ENCODE results near the gene MYCL.

MYCL gene

DNA sequence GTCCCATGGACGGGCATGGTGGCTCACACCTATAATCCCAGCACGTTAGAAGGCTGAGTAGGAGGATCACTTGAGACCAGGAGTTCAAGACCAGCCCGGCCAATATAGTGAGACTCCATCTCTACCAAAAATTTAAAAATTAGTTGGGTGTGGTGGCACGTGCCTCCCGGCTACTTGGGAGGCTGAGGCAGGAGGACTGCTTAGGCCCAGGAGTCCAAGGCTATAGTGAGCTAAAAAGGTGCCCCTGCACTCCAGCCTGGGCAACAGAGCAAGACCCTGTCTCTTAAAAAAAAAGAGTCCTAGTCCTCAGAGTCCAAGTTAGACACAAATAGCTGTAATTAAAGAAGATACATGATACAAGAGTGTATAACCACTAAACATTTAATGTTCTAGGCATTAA is 38.5 kb downstream of the MYCL start:
- H3K27ac Mint-ChIP-seq, result no peak overlapping the region
- no peaks in the 10 kb centered on the region for H3K27me3 Mint-ChIP-seq
- no peaks in the 10 kb centered on the region for H3K9me3 Mint-ChIP-seq
- peaks cover 30% of the 10 kb centered on the region for H3K36me3 Mint-ChIP-seq (ENCODE audit: low read depth)
- no peak overlapping the region for H3K4me3 Mint-ChIP-seq
- H3K4me1 Mint-ChIP-seq (ENCODE audit: low read depth), result peaks cover 17% of the 10 kb centered on the region
- intact Hi-C loops (cut with micrococcal nuclease), result no loop called here

DNA sequence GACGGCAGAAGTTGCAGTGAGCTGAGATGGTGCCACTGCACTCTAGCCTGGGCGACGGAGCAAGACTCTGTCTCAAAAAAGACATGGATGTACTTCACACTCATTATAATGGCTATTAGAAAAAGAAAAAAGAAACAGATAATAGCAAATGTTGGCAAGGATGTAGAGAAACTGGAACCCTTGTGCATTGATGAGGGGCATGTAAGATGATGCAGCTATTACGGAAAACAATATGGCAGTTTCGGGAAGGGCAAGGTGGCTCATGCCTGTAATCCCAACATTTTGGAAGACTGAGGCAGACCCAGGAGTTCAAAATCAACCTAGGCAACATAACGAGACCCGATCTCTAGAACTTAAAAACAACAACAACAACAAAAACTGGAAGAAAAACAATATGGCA is 40.7 kb downstream of the MYCL start:
- Mint-ChIP-seq H3K27me3 (no peaks in the 10 kb centered on the region), H3K4me3 (no peak overlapping the region), H3K27ac (no peak overlapping the region), H3K36me3 (ENCODE audit: low read depth) (peaks cover 38% of the 10 kb centered on the region), H3K4me1 (ENCODE audit: low read depth) (peaks cover 21% of the 10 kb centered on the region), H3K9me3 (no peaks in the 10 kb centered on the region)
- intact Hi-C loops (cut with micrococcal nuclease), result no loop called here

DNA sequence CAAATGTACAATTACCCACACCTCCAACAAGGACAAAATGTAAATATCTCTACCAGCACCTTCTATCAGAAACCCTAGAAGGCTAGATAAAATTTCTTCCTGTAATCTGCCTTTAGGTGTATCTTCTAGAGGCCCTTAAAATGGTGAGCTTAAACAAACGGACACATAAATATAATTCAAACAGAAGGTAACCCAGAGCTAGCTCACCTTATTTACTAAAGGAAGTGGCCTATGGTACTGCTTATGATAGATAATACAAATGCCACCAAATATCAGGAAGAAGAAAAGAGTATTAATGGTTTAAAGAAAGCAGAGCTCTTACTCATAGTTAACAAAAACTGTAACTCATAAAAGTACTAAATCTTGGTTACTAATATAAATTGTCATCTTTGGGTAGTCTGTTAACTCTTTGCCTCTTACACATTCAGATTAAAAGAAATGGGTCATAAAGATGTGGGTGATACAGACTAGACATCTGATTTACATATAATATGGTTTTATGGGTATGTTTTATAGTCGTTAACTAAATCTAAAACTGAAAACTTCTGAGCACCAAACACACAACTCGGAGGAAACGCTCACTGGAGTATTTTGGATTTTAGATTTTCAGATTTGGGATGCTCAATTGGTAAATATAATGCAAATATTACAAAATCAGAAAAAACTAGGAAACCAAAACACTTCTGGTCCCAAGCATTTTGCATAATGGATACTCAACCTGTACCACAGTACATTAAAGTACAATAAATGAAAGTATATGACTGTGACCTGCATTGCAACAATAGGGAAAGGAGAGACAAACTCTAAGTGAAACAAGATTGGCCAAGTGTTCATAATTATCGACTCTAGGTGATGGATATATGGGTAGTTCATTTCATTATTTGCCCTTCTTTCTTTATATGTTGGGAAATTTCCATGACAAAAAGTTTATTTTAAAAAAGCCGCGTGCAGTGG is 41.6 kb downstream of the MYCL start:
- H3K36me3 Mint-ChIP-seq (ENCODE audit: low read depth), result peaks cover 47% of the 10 kb centered on the region
- no peak overlapping the region for H3K4me3 Mint-ChIP-seq
- no peaks in the 10 kb centered on the region for H3K9me3 Mint-ChIP-seq
- H3K27me3 Mint-ChIP-seq, result no peaks in the 10 kb centered on the region
- intact Hi-C loops (cut with micrococcal nuclease), result no loop called here
- H3K27ac Mint-ChIP-seq, result no peak overlapping the region
- peaks cover 13% of the 10 kb centered on the region for H3K4me1 Mint-ChIP-seq (ENCODE audit: low read depth)

DNA sequence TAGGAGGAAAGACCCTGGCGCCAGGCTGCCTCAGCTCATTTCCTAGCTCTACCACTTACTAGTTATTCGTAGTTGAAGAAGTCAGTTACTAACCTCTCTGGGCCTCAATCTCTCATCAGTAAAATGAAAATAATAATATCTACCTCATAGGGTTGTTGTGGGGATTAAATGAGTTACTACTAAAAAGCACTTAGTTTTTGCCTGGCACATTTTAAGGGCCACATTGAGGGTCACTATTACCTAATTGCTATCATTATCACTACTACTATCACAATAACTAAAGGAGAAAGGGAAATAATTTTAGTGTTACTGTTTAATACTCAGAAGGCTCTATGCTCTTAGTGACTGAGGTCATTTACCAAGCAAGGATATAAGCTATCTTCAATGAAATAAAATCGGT is 43.4 kb downstream of the MYCL start:
- Mint-ChIP-seq H3K9me3 (no peaks in the 10 kb centered on the region), H3K27ac (no peak overlapping the region), H3K27me3 (no peaks in the 10 kb centered on the region), H3K4me1 (ENCODE audit: low read depth) (peaks cover 5% of the 10 kb centered on the region), H3K36me3 (ENCODE audit: low read depth) (peaks cover 42% of the 10 kb centered on the region), H3K4me3 (no peak overlapping the region)
- intact Hi-C loops (cut with micrococcal nuclease), result no loop called here

DNA sequence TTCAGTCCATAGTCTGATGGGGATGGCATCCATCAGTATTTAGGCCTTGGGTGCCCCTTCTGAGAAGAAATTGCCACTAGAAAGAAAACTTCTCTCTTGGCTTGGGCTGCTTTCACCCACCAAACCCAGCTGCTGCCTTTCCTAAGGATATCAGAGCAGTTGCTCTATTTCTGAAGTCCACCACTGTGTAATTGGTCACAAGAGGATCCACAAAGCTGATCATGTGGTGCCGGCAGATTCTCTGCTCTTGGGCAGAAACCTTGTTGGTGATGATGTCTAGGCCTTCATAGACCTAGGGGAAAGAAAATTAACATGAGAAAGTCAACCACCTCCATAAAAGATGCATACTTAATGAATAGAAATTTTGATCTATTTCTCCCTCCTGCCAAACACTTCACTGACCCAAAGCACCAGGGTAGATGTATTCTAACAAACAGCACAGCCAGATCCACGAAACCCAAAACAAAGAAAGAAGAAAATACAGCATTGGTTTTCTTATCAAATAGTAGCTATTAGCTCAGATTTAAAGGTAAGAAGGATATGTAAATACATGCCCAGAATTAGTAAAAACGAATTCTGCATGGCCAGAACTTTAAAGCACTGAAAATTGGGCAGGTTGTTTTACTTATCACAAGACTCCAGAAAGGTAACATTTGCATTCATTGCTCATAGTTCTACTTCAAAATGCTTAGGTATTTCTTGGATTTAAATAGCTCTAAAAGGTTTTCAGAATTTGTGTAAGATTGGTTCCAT is 44.4 kb downstream of the MYCL start:
- Mint-ChIP-seq H3K27ac (no peak overlapping the region), H3K27me3 (no peaks in the 10 kb centered on the region), H3K36me3 (ENCODE audit: low read depth) (peaks cover 47% of the 10 kb centered on the region), H3K4me1 (ENCODE audit: low read depth) (peaks cover 13% of the 10 kb centered on the region), H3K9me3 (no peaks in the 10 kb centered on the region), H3K4me3 (no peak overlapping the region)
- intact Hi-C loops (cut with micrococcal nuclease), result no loop called here

DNA sequence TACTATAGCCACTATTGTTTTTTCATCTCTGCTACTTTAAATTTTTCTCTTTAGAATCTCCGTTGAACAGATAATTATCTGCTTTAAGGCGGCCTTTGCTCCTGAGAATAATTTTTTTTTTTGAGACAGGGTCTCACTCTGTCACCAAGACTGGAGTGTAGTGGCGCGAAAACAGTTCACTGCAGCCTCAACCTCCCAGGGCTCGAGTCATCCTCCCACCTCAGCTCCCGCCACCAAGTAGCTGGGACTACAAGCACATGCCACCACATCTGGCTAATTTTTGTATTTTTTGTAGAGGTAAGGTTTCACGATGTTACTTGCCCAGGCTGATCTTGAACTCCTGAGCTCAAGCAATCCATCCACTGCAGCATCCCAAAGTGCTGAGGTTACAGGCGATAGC is 47.0 kb downstream of the MYCL start:
- intact Hi-C loops (cut with micrococcal nuclease), result no loop called here
- H3K9me3 Mint-ChIP-seq, result no peaks in the 10 kb centered on the region
- H3K36me3 Mint-ChIP-seq (ENCODE audit: low read depth), result peaks cover 44% of the 10 kb centered on the region
- H3K4me3 Mint-ChIP-seq, result no peak overlapping the region
- H3K27ac Mint-ChIP-seq, result no peak overlapping the region
- peaks cover 21% of the 10 kb centered on the region for H3K4me1 Mint-ChIP-seq (ENCODE audit: low read depth)
- H3K27me3 Mint-ChIP-seq, result no peaks in the 10 kb centered on the region

DNA sequence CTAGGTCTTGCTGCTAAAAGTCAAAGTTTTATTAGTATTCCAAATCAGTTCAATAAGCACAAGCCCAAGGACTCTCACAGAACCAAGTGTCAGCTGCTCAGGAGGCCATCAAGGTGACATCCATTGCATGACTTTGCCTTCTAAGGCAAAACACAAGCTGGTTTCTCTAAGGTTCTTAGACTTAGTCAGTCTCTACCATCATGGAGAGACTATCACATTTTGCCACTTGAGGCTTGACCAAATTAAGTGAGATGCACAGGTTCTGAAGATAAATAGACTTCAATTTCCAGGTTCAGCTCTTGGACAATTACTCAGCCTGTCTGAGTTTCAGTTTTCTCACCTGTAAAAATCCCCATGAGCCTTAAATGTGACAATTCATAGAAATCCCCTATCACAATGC is 47.4 kb downstream of the MYCL start:
- intact Hi-C loops (cut with micrococcal nuclease), result no loop called here
- Mint-ChIP-seq H3K9me3 (no peaks in the 10 kb centered on the region), H3K4me3 (no peak overlapping the region), H3K27me3 (no peaks in the 10 kb centered on the region), H3K36me3 (ENCODE audit: low read depth) (peaks cover 48% of the 10 kb centered on the region), H3K27ac (no peak overlapping the region), H3K4me1 (ENCODE audit: low read depth) (peaks cover 21% of the 10 kb centered on the region)

DNA sequence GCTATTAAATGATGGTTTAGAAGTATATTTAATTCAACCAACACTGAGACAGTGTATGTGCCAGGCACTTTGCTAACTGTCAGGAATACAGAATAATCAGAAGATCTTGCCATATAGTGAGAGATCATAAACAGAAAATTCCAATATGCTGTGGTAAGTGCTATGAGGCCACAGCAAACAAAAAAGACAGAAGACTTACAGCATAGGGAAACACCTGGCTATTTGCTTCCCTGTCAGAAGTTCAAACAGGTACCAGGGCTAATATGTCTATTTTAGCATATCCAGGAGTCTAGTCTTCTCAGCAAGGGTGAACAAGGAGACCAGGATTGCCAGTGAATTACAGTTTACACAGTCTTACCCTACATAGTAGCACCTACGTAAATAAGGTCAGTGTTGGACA is 48.8 kb downstream of the MYCL start:
- Mint-ChIP-seq H3K27ac (no peak overlapping the region), H3K36me3 (ENCODE audit: low read depth) (peaks cover 63% of the 10 kb centered on the region), H3K4me3 (no peak overlapping the region), H3K27me3 (no peaks in the 10 kb centered on the region), H3K4me1 (ENCODE audit: low read depth) (peaks cover 21% of the 10 kb centered on the region), H3K9me3 (no peaks in the 10 kb centered on the region)
- intact Hi-C loops (cut with micrococcal nuclease), result no loop called here

DNA sequence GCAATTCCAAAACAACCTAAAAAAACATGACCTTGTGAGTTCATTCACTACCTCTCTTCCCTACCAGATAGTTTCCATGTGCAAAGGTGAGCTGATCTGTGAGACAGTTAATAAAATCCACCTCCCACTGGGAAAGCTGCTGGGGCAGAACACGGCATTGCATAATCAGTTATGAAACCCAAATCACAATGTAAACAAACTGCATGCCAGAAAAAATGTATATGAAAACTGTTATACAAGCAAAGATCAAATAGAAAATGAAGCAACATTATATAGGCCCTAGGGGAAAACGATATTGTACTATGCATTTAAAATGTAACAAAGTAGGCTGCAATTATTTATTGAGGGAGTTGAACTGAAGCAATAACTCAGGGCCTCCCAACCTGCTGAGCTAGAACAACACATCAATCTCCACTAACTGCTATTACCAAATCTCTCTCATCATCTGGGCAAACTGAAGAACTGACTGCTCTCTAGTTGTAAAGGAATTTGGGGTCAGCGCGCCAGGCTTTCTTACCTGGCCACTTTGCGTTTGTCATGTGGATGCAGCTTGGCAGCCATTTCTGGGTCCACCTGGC is 49.4 kb downstream of the MYCL start:
- H3K27ac Mint-ChIP-seq, result no peak overlapping the region
- peaks cover 65% of the 10 kb centered on the region for H3K36me3 Mint-ChIP-seq (ENCODE audit: low read depth)
- H3K4me3 Mint-ChIP-seq, result no peak overlapping the region
- H3K4me1 Mint-ChIP-seq (ENCODE audit: low read depth), result peaks cover 19% of the 10 kb centered on the region
- no peaks in the 10 kb centered on the region for H3K9me3 Mint-ChIP-seq
- intact Hi-C loops (cut with micrococcal nuclease), result no loop called here
- no peaks in the 10 kb centered on the region for H3K27me3 Mint-ChIP-seq

DNA sequence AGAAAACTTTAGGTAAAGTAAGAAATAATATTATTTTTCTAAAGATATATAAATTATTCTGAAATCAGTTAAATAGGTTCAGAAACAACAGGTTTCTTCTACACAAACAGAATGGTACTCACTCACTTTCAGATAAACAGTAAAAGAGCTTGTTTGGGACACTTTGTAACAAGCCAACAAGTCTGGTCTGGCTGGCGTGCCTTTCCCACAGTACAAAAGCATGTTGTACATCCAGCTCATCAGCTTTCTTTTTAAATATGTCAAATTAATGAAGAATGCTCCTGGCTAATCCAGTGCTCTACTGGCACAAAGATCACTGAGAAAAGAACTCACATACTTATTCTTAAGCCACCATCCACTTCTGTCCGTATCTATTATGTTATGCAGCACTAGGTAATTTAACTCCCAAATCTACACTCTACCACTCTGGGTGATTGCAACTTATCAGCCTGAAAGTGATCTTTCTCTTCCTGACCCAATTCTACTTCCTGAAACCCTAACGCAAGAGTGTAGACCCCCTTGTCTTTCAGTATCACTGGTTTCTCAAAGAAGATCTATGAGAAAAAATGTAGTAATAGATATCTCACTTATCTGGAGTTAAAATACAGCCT is 51.0 kb downstream of the MYCL start:
- intact Hi-C loops (cut with micrococcal nuclease), result no loop called here
- Mint-ChIP-seq H3K4me1 (ENCODE audit: low read depth) (peaks cover 23% of the 10 kb centered on the region), H3K4me3 (no peak overlapping the region), H3K36me3 (ENCODE audit: low read depth) (peaks cover 65% of the 10 kb centered on the region), H3K27ac (no peak overlapping the region), H3K27me3 (no peaks in the 10 kb centered on the region), H3K9me3 (no peaks in the 10 kb centered on the region)

DNA sequence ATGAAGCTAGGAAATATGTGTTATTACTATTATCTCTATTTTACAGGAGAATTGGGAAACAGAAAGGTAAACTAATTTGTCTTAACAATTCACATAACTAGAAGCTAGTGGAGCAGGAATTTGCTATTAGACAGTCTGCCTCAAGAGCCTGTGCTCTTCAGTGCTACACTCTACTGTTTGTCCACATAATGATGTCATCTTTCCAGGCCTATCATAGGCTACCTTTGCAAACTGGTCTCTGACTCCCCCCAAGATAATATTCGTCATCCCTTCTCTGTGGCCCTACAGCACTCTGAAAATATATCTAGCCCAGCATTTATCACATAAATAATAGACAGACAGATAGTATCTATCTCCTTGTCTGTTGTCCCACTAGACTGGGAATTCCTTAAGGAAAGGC is 52.5 kb downstream of the MYCL start:
- peaks cover 38% of the 10 kb centered on the region for H3K4me1 Mint-ChIP-seq (ENCODE audit: low read depth)
- H3K36me3 Mint-ChIP-seq (ENCODE audit: low read depth), result peaks cover 55% of the 10 kb centered on the region
- no peaks in the 10 kb centered on the region for H3K27me3 Mint-ChIP-seq
- no peak overlapping the region for H3K27ac Mint-ChIP-seq
- no peaks in the 10 kb centered on the region for H3K9me3 Mint-ChIP-seq
- intact Hi-C loops (cut with micrococcal nuclease), result loop anchor here (5.0 kb wide), 1 partner anchor 43 kb away; no protein-coding TSS in a partner anchor
- no peak overlapping the region for H3K4me3 Mint-ChIP-seq

DNA sequence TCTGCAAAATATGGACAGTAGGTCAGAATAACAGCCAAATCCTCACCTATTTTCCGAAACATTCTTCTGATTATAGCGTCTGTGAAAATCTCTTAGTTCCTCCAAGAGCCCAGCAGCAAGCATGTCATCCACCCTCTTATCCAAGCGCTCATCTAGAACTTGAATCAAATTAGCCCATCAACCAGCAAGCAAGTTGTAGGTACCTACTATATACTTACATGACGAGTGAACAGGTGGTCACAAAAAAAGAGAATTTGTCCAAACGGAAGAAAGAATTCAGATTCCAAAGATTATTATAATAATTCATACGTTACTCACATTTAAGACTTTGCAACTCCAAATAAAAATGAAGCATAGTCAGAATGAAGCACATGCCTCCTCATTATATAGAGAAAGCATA is 53.8 kb downstream of the MYCL start:
- no peak overlapping the region for H3K4me3 Mint-ChIP-seq
- no peak overlapping the region for H3K27ac Mint-ChIP-seq
- H3K36me3 Mint-ChIP-seq (ENCODE audit: low read depth), result peaks cover 61% of the 10 kb centered on the region
- H3K4me1 Mint-ChIP-seq (ENCODE audit: low read depth), result peaks cover 49% of the 10 kb centered on the region
- H3K9me3 Mint-ChIP-seq, result no peaks in the 10 kb centered on the region
- no peaks in the 10 kb centered on the region for H3K27me3 Mint-ChIP-seq
- intact Hi-C loops (cut with micrococcal nuclease), result loop anchor here (5.0 kb wide), 1 partner anchor 44 kb away; no protein-coding TSS in a partner anchor

DNA sequence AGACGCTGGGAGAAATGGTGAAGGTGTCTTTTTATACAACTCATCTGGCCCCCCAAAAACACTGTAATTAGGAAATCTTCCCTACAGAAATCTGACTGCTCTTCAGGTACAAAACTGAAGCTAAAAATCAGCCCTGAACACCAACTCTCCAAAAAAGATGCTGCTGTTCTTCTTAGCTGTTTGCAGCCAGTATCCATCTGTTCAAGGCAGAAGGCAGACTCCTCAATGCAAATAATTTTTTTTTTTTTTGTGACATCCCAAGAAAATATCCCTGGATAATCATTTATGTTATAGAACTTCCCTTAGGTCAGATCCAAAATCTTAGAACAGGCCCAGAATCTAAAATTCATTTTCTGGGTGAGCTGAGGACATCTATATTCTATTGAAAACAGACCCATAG is 54.9 kb downstream of the MYCL start:
- Mint-ChIP-seq H3K36me3 (ENCODE audit: low read depth) (peaks cover 58% of the 10 kb centered on the region), H3K4me3 (no peak overlapping the region), H3K27ac (peak overlapping the region; percentile 92), H3K27me3 (no peaks in the 10 kb centered on the region), H3K9me3 (no peaks in the 10 kb centered on the region), H3K4me1 (ENCODE audit: low read depth) (peaks cover 51% of the 10 kb centered on the region)
- intact Hi-C loops (cut with micrococcal nuclease), result loop anchor here (5.0 kb wide), 1 partner anchor 46 kb away; no protein-coding TSS in a partner anchor

Measured in dendritic cell treated with granulocyte-macrophage colony-stimulating factor and Interleukin-4, amounts not matched to agents 40 ng/mL and 50 ng/mL, for 4 days (primary cell).